DND-41 (cell line): ENCODE data around the gene CDS2.

Experiments used
- ATAC-seq: fragments of 200-7000 bp; cut with Tn5 transposase; 3 replicates; pipeline ENCODE4 v1.9.1; 2021; ENCODE audit warnings: low read depth; ENCODE audit not compliant: insufficient read depth
- DNase-seq: peaks from one replicate; pipeline ENCODE4 v3.0.0-alpha.2; 2020
- H2AFZ ChIP-seq: 2 replicates; pipeline ENCODE4 v1.6.0; 2012; ENCODE audit warnings: low read depth, low read length
- H3K27ac ChIP-seq: 2 replicates; pipeline ENCODE4 v1.5.1; 2012; ENCODE audit warnings: low read length, inconsistent platforms
- H3K27me3 ChIP-seq: fragments of 200-600 bp; sonication (generic); 2 replicates; pipeline ENCODE4 v1.6.0; 2012; ENCODE audit warnings: low read length, mild to moderate bottlenecking, inconsistent platforms; ENCODE audit not compliant: insufficient read depth, poor library complexity
- H3K36me3 ChIP-seq: 2 replicates; pipeline ENCODE4 v1.5.1; 2012; ENCODE audit warnings: low read length, inconsistent platforms; ENCODE audit not compliant: insufficient read depth
- H3K4me1 ChIP-seq: 2 replicates; pipeline ENCODE4 v1.5.1; 2012; ENCODE audit warnings: mild to moderate bottlenecking, low read length; ENCODE audit not compliant: insufficient read depth
- H3K4me2 ChIP-seq: 2 replicates; pipeline ENCODE4 v1.6.0; 2012; ENCODE audit warnings: mild to moderate bottlenecking, moderate library complexity, low read length, inconsistent platforms; ENCODE audit not compliant: insufficient read depth
- H3K4me3 ChIP-seq, 2 experiments: fragments of 200-600 bp in 1 of 2; shearing (Covaris generic) in 1 of 2; 2 replicates each; pipeline ENCODE4 v1.5.1; 2012 to 2016; ENCODE audit warnings: inconsistent platforms in 2 of 2, low read length in 2 of 2, mild to moderate bottlenecking in 2 of 2, low read depth in 1 of 2, moderate library complexity in 1 of 2
- H3K79me2 ChIP-seq: 2 replicates; pipeline ENCODE4 v1.6.0; 2012; ENCODE audit warnings: low read length, inconsistent platforms; ENCODE audit not compliant: insufficient read depth
- H3K9ac ChIP-seq: 2 replicates; pipeline ENCODE4 v1.6.0; 2012; ENCODE audit warnings: low read depth, mild to moderate bottlenecking, inconsistent platforms, low read length, moderate library complexity
- H3K9me3 ChIP-seq: 2 replicates; pipeline ENCODE4 v1.5.1; 2012; ENCODE audit warnings: low read length, moderate library complexity, mild to moderate bottlenecking, inconsistent platforms; ENCODE audit not compliant: insufficient read depth, severe bottlenecking
- H4K20me1 ChIP-seq: 2 replicates; pipeline ENCODE4 v1.6.0; 2012; ENCODE audit warnings: low read length; ENCODE audit not compliant: insufficient read depth
- EZH2 ChIP-seq: IDR thresholded peaks from 3 replicates; pipeline ENCODE4 v1.6.1; 2012; ENCODE audit warnings: borderline replicate concordance, low read depth, mild to moderate bottlenecking, moderate library complexity, low read length, inconsistent platforms; ENCODE audit not compliant: severe bottlenecking
- TF ChIP-seq, protein P1 (sequence below): IDR thresholded peaks from 2 replicates; pipeline ENCODE4 v1.5.1; 2012; ENCODE audit warnings: borderline replicate concordance, low read length, moderate library complexity, mild to moderate bottlenecking; ENCODE audit not compliant: poor library complexity, severe bottlenecking; ENCODE audit errors: extremely low read depth

Gene CDS2

DNA sequence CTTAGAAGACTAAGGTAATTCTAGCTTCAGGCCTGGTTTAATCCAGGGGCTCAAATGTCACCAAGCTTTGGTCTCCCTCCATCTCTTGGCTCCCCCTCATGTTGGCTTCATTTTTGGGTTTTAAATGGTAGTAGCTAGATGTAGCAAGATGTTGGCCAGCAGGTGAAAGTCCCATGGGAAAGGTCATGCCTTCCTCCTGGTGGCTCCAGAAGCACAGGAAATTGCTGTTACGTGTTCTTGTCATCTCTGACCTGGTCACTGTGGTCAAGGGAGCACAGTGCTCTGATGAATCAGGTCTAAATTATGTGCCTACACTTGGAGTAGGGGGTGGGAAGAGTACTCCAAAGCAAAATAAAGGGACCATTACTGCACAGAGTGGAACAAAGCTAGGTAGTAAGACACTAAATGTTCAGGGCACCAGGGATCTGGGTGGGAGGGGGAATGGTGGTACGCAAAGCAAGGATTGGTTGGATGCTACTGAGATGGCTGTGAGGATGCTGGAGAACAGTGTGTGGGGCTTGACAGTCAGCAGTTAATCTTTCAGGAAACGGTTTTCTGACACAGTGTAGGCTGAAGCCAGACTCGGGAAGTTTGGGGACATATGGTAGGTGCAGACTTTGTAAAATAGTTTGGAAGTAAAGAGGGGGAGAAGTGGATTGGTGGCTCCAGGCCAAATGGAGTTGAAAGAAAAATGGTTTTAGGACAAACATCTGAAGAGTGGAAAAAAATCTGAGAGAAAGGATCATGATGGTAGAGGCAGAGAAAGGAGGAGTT, 30.1 kb downstream of the CDS2 start:
- H3K9ac ChIP-seq, result no peak overlapping the region
- ATAC-seq (peak; percentile 54; the same call in 2 of the 3 replicates), DNase-seq (no peak)
- H3K9me3 ChIP-seq, result no peaks in the 10 kb centered on the region
- peaks cover 15% of the 10 kb centered on the region; the same call in 1 of the 2 replicates for H3K36me3 ChIP-seq
- H3K4me1 ChIP-seq, result no peaks in the 10 kb centered on the region
- peaks cover 97% of the 10 kb centered on the region for H3K79me2 ChIP-seq
- H3K4me2 ChIP-seq, result no peak overlapping the region
- no peaks in the 10 kb centered on the region for H3K27me3 ChIP-seq
- no peak overlapping the region for H2AFZ ChIP-seq
- no peak for TF ChIP-seq EZH2
- TF ChIP-seq, protein P1, sequence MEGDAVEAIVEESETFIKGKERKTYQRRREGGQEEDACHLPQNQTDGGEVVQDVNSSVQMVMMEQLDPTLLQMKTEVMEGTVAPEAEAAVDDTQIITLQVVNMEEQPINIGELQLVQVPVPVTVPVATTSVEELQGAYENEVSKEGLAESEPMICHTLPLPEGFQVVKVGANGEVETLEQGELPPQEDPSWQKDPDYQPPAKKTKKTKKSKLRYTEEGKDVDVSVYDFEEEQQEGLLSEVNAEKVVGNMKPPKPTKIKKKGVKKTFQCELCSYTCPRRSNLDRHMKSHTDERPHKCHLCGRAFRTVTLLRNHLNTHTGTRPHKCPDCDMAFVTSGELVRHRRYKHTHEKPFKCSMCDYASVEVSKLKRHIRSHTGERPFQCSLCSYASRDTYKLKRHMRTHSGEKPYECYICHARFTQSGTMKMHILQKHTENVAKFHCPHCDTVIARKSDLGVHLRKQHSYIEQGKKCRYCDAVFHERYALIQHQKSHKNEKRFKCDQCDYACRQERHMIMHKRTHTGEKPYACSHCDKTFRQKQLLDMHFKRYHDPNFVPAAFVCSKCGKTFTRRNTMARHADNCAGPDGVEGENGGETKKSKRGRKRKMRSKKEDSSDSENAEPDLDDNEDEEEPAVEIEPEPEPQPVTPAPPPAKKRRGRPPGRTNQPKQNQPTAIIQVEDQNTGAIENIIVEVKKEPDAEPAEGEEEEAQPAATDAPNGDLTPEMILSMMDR, result no peak
- no peak overlapping the region for H3K4me3 ChIP-seq
- peaks cover 68% of the 10 kb centered on the region for H4K20me1 ChIP-seq
- H3K27ac ChIP-seq, result no peak overlapping the region

DNA sequence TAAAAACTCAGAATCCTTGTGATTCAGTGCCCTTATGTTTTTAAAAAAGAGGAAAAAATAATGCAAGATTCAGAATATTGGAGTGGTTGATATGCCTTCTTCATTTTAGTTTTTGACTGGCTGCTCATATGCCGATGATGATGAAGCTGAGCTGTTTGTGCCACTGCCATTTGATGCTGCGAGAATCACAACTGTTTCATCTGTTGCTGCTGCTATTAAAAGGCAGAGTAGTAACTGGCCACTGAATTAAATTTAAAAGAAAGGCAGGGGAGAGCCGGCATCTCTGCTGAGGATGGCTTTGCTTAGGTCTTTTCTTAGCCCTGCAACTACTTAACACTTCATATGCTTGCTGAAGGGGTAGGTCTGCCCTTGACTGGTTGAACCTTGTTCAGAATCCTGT, 33.1 kb downstream of the CDS2 start:
- TF ChIP-seq EZH2, result no peak
- TF ChIP-seq, protein P1, result no peak
- ATAC-seq (no peak), DNase-seq (no peak)
- H3K4me1 ChIP-seq, result no peaks in the 10 kb centered on the region
- no peak overlapping the region for H3K9ac ChIP-seq
- peaks cover 96% of the 10 kb centered on the region for H3K79me2 ChIP-seq
- H3K27ac ChIP-seq, result no peak overlapping the region
- H3K36me3 ChIP-seq, result no peaks in the 10 kb centered on the region
- H3K9me3 ChIP-seq, result no peaks in the 10 kb centered on the region
- H3K27me3 ChIP-seq, result no peaks in the 10 kb centered on the region
- H4K20me1 ChIP-seq, result peaks cover 68% of the 10 kb centered on the region
- no peak overlapping the region for H3K4me3 ChIP-seq
- no peak overlapping the region for H2AFZ ChIP-seq
- no peak overlapping the region for H3K4me2 ChIP-seq

DNA sequence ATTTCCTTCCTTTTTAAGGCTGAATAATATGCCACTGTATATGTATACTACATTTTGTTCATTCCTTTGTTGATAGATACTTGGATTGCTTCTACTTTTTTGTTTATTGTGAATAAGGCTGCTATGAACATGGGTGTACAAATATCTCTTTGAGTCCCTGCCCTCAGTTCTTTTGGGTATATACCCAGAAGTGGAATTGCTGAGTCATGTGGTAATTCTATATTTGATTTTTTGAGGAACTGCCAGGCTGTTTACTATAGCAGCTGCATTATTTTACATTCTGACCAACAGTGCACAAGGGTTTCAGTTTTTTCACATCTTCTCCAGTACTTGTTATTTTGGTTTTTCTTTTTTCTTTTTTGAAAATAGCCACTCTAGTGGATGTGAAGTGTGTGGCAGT, 34.1 kb downstream of the CDS2 start:
- Histone ChIP-seq H3K4me1 (no peaks in the 10 kb centered on the region), H4K20me1 (peaks cover 68% of the 10 kb centered on the region), H3K9ac (no peak overlapping the region), H3K36me3 (no peaks in the 10 kb centered on the region), H3K27me3 (no peaks in the 10 kb centered on the region), H3K79me2 (peaks cover 96% of the 10 kb centered on the region), H3K9me3 (no peaks in the 10 kb centered on the region), H2AFZ (no peak overlapping the region), H3K4me2 (no peak overlapping the region), H3K4me3 (no peak overlapping the region), H3K27ac (no peak overlapping the region)
- no peak for ATAC-seq
- DNase-seq, result no peak
- TF ChIP-seq, protein P1, result no peak
- no peak for TF ChIP-seq EZH2
